Neural progenitor cell (in vitro differentiated cells): ENCODE measurements around the gene CSAG1.
"Not testable (repeated sequence)": the region's sequence is repeated elsewhere in the genome, so short reads cannot be mapped to it uniquely, and the experiment has no call there.

Experiments used
- CTCF ChIP-seq: fragments of 200-600 bp; sonication (generic); IDR thresholded peaks from 2 replicates; pipeline ENCODE4 v1.5.1; 2017; ENCODE audit warnings: antibody characterized with exemption, mild to moderate bottlenecking
- EZH2 ChIP-seq: fragments of 200-600 bp; sonication (generic); IDR thresholded peaks from 2 replicates; pipeline ENCODE4 v1.6.1; 2017; ENCODE audit warnings: antibody characterized with exemption, mild to moderate bottlenecking, moderate library complexity
- EZH2phosphoT487 ChIP-seq: fragments of 200-600 bp; sonication (generic); IDR thresholded peaks from 2 replicates; pipeline ENCODE4 v1.6.1; 2017; ENCODE audit warnings: antibody characterized with exemption

GRCh38 chrX:152759544-152759943 lies 26.0 kb upstream of the CSAG1 start:
- not testable (repeated sequence) for TF ChIP-seq CTCF, EZH2, EZH2phosphoT487
